Gastroesophageal sphincter (tissue), 4 donors: ENCODE results near the gene TAB3. TPM values are rescaled to one million over a fixed set of nuclear protein-coding genes. Genes with fewer than 3 reads are reported as not detected.

Experiments used
- ATAC-seq: fragments of 150-250 bp; one replicate; pipeline ENCODE4 v1.9.1; 2016; ENCODE audit warnings: mild to moderate bottlenecking, moderate library complexity
- H3K27ac ChIP-seq, 4 donors: fragments of 200-600 bp; sonication (generic) in 3 of 4; 1 replicate in 3 of 4; 2 replicates in 1 of 4; pipeline ENCODE4 v1.5.1; 2016 to 2019
- H3K27me3 ChIP-seq: fragments of 200-600 bp; sonication (generic); one replicate; pipeline ENCODE4 v1.5.1; 2019
- H3K36me3 ChIP-seq, 2 donors: fragments of 200-600 bp; sonication (generic); one replicate each; pipeline ENCODE4 v1.5.1; 2019; ENCODE audit warnings: control low read depth in 1 of 2
- H3K4me1 ChIP-seq, 3 donors: fragments of 200-600 bp; sonication (generic); 1 replicate in 2 of 3; 2 replicates in 1 of 3; pipeline ENCODE4 v1.5.1; 2016 to 2019; ENCODE audit warnings: control low read depth in 2 of 3
- H3K4me3 ChIP-seq, 2 donors: fragments of 200-600 bp; sonication (generic); one replicate each; pipeline ENCODE4 v1.5.1; 2019; ENCODE audit warnings: mild to moderate bottlenecking in 1 of 2, moderate library complexity in 1 of 2
- H3K9me3 ChIP-seq, 3 donors: fragments of 200-600 bp; sonication (generic); one replicate each; pipeline ENCODE4 v1.5.1; 2017 to 2019; ENCODE audit warnings: control low read depth in 2 of 3
- EP300 ChIP-seq: sonication (generic); formaldehyde crosslinking; IDR thresholded peaks from one replicate; pipeline ENCODE4 v1.6.1; 2017; ENCODE audit warnings: antibody characterized with exemption, mild to moderate bottlenecking
- POLR2A ChIP-seq, 2 donors: fragments of 450-650 bp; IDR thresholded peaks; one replicate each; pipeline ENCODE4 v1.6.1; 2017; ENCODE audit warnings: antibody characterized with exemption in 2 of 2, mild to moderate bottlenecking in 2 of 2, moderate library complexity in 1 of 2
- POLR2AphosphoS5 ChIP-seq: sonication (generic); formaldehyde crosslinking; IDR thresholded peaks from one replicate; pipeline ENCODE4 v1.6.1; 2017; ENCODE audit warnings: antibody characterized with exemption
- WGBS, 2 donors: methylation state at CpG; one replicate each; pipeline ENCODE4 v1.1.5; 2018; ENCODE audit warnings: low coverage in 1 of 2; 5-methylcytosine and 5-hydroxymethylcytosine counted together
- total RNA-seq, 4 donors: library from RNA; depleted of rRNA; stranded (reverse); fragments of >200 nt; gene quantifications; one replicate each; pipeline ENCODE4 v1.1.0, GENCODE V29; 2016
- TF ChIP-seq, protein P1 (sequence below), 4 experiments: fragments of 200-600 bp in 2 of 4; fragments of 450-650 bp in 2 of 4; sonication (generic) in 1 of 4; IDR thresholded peaks; one replicate each; pipeline ENCODE4 v1.5.1; 2017 to 2019; ENCODE audit warnings: antibody characterized with exemption in 4 of 4, mild to moderate bottlenecking in 2 of 4, moderate library complexity in 2 of 4

TAB3 gene
- total RNA-seq, 4 donors from 2014 or later: 16.8 to 26.0 (median 18.7) TPM

DNA sequence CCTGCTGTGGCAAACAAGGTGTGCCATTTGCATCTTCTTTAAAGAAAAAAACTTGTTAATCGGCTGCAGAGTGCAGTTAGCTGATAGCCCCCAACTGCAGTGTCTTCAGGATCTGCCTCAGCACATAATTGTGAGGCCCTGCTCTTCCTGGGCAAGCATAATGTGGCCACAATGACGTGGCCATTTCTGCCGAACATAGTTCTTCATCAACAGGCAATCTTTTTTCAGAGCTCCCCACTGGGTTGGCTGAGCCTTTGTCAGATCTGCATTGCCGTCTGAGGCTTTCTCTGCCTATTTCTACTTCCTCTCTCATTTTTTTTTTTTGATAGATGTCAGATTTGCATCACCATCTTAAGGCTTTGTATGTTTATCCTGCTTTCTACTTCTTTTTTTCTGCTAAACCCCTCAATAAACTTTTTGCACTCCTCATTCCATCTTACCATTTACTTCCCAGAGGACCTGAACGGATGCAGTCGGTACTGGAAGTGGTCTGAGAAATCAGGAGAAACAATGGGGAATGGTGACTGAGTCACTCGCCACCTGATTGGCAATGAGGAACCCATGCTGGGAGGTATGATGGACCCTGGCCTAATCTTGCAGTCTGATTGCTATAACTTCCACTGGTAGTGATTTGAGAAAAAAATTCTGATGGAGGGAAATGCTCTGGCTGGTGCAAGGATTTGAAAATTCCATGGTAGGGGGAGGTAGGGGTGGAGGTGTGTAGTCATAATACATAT is 21.2 kb upstream of the TAB3 start:
- H3K27ac ChIP-seq: no peak overlapping the region
- no peak overlapping the region for H3K4me3 ChIP-seq
- no peaks in the 10 kb centered on the region for H3K36me3 ChIP-seq
- H3K27me3 ChIP-seq: no peaks in the 10 kb centered on the region
- TF ChIP-seq, protein P1, sequence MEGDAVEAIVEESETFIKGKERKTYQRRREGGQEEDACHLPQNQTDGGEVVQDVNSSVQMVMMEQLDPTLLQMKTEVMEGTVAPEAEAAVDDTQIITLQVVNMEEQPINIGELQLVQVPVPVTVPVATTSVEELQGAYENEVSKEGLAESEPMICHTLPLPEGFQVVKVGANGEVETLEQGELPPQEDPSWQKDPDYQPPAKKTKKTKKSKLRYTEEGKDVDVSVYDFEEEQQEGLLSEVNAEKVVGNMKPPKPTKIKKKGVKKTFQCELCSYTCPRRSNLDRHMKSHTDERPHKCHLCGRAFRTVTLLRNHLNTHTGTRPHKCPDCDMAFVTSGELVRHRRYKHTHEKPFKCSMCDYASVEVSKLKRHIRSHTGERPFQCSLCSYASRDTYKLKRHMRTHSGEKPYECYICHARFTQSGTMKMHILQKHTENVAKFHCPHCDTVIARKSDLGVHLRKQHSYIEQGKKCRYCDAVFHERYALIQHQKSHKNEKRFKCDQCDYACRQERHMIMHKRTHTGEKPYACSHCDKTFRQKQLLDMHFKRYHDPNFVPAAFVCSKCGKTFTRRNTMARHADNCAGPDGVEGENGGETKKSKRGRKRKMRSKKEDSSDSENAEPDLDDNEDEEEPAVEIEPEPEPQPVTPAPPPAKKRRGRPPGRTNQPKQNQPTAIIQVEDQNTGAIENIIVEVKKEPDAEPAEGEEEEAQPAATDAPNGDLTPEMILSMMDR (IDR thresholded peaks at IDR 0.05): no peak
- TF ChIP-seq POLR2AphosphoS5 (no peak), POLR2A (IDR thresholded peaks at IDR 0.05) (no peak), EP300 (no peak)
- WGBS, 2 donors: 38 to 54% methylated on average over 3 to 6 of the region's 7 CpGs
- H3K9me3 ChIP-seq: no peaks in the 10 kb centered on the region
- no peak for ATAC-seq
- no peaks in the 10 kb centered on the region for H3K4me1 ChIP-seq

DNA sequence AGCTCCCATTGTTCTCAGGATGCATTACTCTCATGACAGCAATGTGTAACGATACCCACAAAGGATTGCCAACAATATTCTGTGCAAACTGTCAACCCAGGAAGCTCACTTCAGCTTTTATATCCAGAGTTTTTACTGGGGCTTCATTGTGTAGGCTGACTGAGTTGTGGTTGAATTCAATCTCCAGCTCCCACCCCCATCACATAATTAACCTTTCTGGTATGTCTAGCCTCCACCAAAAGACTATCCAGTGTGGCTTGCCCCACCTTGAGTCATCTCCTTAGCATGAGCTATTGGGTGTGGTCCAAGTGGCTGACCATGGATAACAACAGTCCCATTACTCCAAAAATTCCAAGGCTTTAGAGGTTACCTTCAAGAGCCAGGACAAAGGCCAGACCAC is 17.7 kb upstream of the TAB3 start:
- 44% methylated on average over 1 of the region's 1 CpG; no CpG with 5 or more reads in 1 of the 2 donors for WGBS, 2 donors
- Histone ChIP-seq H3K36me3 (no peaks in the 10 kb centered on the region), H3K4me1 (no peaks in the 10 kb centered on the region), H3K27me3 (no peaks in the 10 kb centered on the region), H3K4me3 (no peak overlapping the region), H3K27ac (no peak overlapping the region), H3K9me3 (no peaks in the 10 kb centered on the region)
- TF ChIP-seq EP300: no peak
- TF ChIP-seq, protein P1 (IDR thresholded peaks at IDR 0.05): no peak
- no peak for TF ChIP-seq POLR2AphosphoS5
- ATAC-seq: no peak

DNA sequence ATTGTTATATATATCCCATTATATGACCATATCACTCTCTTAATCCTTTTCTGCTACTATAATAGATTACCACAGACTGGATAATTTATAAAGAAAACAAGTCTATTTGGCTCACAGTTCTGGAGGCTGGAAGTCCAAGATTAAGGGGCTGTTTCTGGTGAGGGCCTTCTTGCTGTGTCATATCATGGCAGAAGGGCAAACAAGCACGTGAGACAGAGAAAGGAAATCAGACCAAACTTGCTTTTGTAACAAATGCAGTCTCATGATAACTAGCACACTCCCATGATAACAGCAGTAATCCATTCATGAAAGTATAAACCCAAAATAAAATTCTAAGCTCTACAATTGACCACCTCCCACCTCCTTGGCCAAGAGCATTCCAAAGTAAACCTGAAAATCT is 16.3 kb upstream of the TAB3 start:
- Histone ChIP-seq H3K4me1 (no peaks in the 10 kb centered on the region), H3K4me3 (no peak overlapping the region), H3K36me3 (no peaks in the 10 kb centered on the region), H3K9me3 (no peaks in the 10 kb centered on the region), H3K27me3 (no peaks in the 10 kb centered on the region), H3K27ac (no peak overlapping the region)
- WGBS, 2 donors: no CpG with 5 or more reads among the region's 1 CpG
- TF ChIP-seq POLR2A (IDR thresholded peaks at IDR 0.05): no peak
- TF ChIP-seq EP300: no peak
- TF ChIP-seq POLR2AphosphoS5: no peak
- TF ChIP-seq, protein P1 (IDR thresholded peaks at IDR 0.05): no peak
- ATAC-seq: no peak

DNA sequence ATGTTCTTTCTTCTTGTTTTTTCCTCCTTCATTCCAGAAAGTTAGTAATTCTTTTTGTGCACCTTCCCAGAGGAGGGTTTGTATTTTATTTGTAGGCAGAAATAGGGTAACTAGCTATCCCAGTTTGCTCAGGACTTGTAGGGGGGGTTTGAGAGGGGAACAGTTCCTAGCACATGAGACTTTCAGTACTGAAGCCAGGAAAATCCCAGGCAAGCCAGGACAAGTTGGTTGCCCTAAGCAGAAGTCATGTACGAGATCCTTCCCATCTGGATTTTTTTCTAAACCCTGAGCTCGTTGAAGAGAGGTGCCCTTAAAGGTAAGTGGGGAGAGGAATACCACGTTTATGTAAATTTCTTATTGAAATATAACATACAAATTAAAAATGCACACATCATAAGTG is 15.6 kb upstream of the TAB3 start:
- H3K27ac ChIP-seq: no peak overlapping the region
- H3K36me3 ChIP-seq: no peaks in the 10 kb centered on the region
- 4% methylated on average over 3 of the region's 3 CpGs; no CpG with 5 or more reads in 1 of the 2 donors for WGBS, 2 donors

More for the DNA sequence above, 15.6 kb upstream of the TAB3 start:
- TF ChIP-seq EP300 (no peak), POLR2AphosphoS5 (no peak), POLR2A (IDR thresholded peaks at IDR 0.05) (no peak)
- TF ChIP-seq, protein P1 (IDR thresholded peaks at IDR 0.05): no peak
- H3K4me1 ChIP-seq: no peaks in the 10 kb centered on the region
- H3K4me3 ChIP-seq: no peak overlapping the region
- H3K27me3 ChIP-seq: no peaks in the 10 kb centered on the region
- no peaks in the 10 kb centered on the region for H3K9me3 ChIP-seq
- ATAC-seq: no peak
